Cardiac fibroblast (primary cell): ENCODE results near the gene SUGCT.
"Not testable (repeated sequence)": the region's sequence is repeated elsewhere in the genome, so short reads cannot be mapped to it uniquely, and the experiment has no call there.

Experiments
- DNase-seq, 2 donors: peaks; one replicate each; pipeline versions ENCODE4 v3.0.0 to v3.0.0-alpha.2; 2010; ENCODE audit warnings: low read depth in 2 of 2
- H3K4me3 ChIP-seq, 2 donors: replicated peaks in 1 of 2; 1 replicate in 1 of 2; 2 replicates in 1 of 2; pipeline ENCODE4 v1.5.1; 2011; ENCODE audit warnings: low read depth in 2 of 2, low read length in 2 of 2, mild to moderate bottlenecking in 2 of 2, moderate library complexity in 1 of 2
- CTCF ChIP-seq: IDR thresholded peaks from one replicate; pipeline ENCODE4 v1.5.1; 2011; ENCODE audit warnings: low read depth, mild to moderate bottlenecking, low read length, inconsistent platforms

SUGCT gene

GRCh38 chr7:40167291-40167690 is 32.5 kb downstream of the SUGCT start:
- DNase-seq, result no peak
- H3K4me3 ChIP-seq, result no peak overlapping the region
- no peak for TF ChIP-seq CTCF

- DNase-seq, H3K4me3 ChIP-seq: not testable (repeated sequence)
These were observed 33.5 kb downstream of the SUGCT start for GRCh38 chr7:40168266-40168665.

GRCh38 chr7:40173121-40173520 is 38.3 kb downstream of the SUGCT start:
- not testable (repeated sequence) for H3K4me3 ChIP-seq, DNase-seq

- DNase-seq, H3K4me3 ChIP-seq: not testable (repeated sequence)
These were observed 40.5 kb downstream of the SUGCT start for GRCh38 chr7:40175256-40175655.

GRCh38 chr7:40175725-40176510 is 41.1 kb downstream of the SUGCT start:
- TF ChIP-seq CTCF, result no peak
- DNase-seq, result peak in 1 of 2 donors; percentile 58

GRCh38 chr7:40177071-40177470 is 42.3 kb downstream of the SUGCT start:
- H3K4me3 ChIP-seq, result no peak overlapping the region
- no peak for DNase-seq
- TF ChIP-seq CTCF, result no peak

More at GRCh38 chr7:40175725-40176510, 41.1 kb downstream of the SUGCT start:
- no peak overlapping the region for H3K4me3 ChIP-seq

GRCh38 chr7:40182452-40182851 is 47.6 kb downstream of the SUGCT start:
- DNase-seq, result no peak
- TF ChIP-seq CTCF, result no peak
- no peak overlapping the region for H3K4me3 ChIP-seq

GRCh38 chr7:40186586-40186985 is 51.8 kb downstream of the SUGCT start:
- TF ChIP-seq CTCF, result no peak
- H3K4me3 ChIP-seq, result no peak overlapping the region
- DNase-seq, result no peak
